Endothelial cell of umbilical vein (primary cell): Measurements from ENCODE around the gene PET100. TPM values are rescaled to one million over a fixed set of nuclear protein-coding genes. Genes with fewer than 3 reads are reported as not detected.

Source experiments
- BruUV-seq: library from RNA; stranded (reverse); fragments of 400-500 nt; replicated peaks from 2 replicates; lab custom pipeline; 2021; lab: Mats Ljungman, UMichigan
- CTCF ChIA-PET: fragments of 300-600, 350-600 bp; sonication (Branson Sonifier 250); formaldehyde crosslinking; loops from one replicate; lab custom pipeline; 2021; ENCODE audit warnings: antibody characterized with exemption, inconsistent platforms; lab: Charles Lee
- POLR2A ChIA-PET: fragments of 300-600, 350-600 bp; sonication (Branson Sonifier 250); formaldehyde crosslinking; loops from one replicate; lab custom pipeline; 2021; ENCODE audit warnings: antibody characterized with exemption, inconsistent platforms; lab: Charles Lee
- DNase-seq: peaks from one replicate; pipeline ENCODE4 v3.0.0-alpha.2; 2011; ENCODE audit warnings: low read depth, low spot score
- FAIRE-seq: peaks from 2 replicates; lab custom pipeline; 2011; peaks lifted over from hg19 to GRCh38; lab: Jason Lieb, UNC
- H2AFZ ChIP-seq: 2 replicates; pipeline ENCODE4 v1.6.0; 2012; ENCODE audit warnings: low read depth, low read length, control low read depth, inconsistent platforms
- H3K27ac ChIP-seq: 2 replicates; pipeline ENCODE4 v1.5.1; 2011; ENCODE audit warnings: low read depth, mild to moderate bottlenecking, control low read depth, low read length, moderate library complexity; ENCODE audit not compliant: insufficient read depth
- H3K27me3 ChIP-seq, 2 experiments: 2 replicates each; pipeline versions ENCODE4 v1.6.0 to v1.6.1; 2011; ENCODE audit warnings: low read length in 2 of 2, mixed read lengths in 1 of 2; ENCODE audit not compliant: control insufficient read depth in 2 of 2, insufficient read depth in 2 of 2
- H3K36me3 ChIP-seq, 2 experiments: 2 replicates in 1 of 2; 3 replicates in 1 of 2; pipeline ENCODE4 v1.5.1; 2011; ENCODE audit warnings: low read length in 2 of 2, mild to moderate bottlenecking in 1 of 2, moderate library complexity in 1 of 2; ENCODE audit not compliant: control insufficient read depth in 2 of 2, insufficient read depth in 2 of 2; ENCODE audit errors: extremely low read depth in 1 of 2
- H3K4me1 ChIP-seq: 3 replicates; pipeline ENCODE4 v1.5.1; 2011; ENCODE audit warnings: mild to moderate bottlenecking, low read length; ENCODE audit not compliant: control insufficient read depth, insufficient read depth; ENCODE audit errors: extremely low read depth
- H3K4me2 ChIP-seq: 2 replicates; pipeline ENCODE4 v1.6.1; 2011; ENCODE audit warnings: low read length, control low read depth, mixed read lengths; ENCODE audit not compliant: insufficient read depth
- H3K4me3 ChIP-seq, 3 experiments: fragments of 200-600 bp in 1 of 3; sonication (generic), shearing (Covaris generic) in 1 of 3; replicated peaks in 1 of 3; 2 replicates each; pipeline ENCODE4 v1.5.1; 2011 to 2016; ENCODE audit warnings: control low read depth in 3 of 3, low read length in 3 of 3, mild to moderate bottlenecking in 2 of 3, inconsistent platforms in 1 of 3, low read depth in 1 of 3, moderate library complexity in 1 of 3; ENCODE audit not compliant: insufficient read depth in 1 of 3
- H3K79me2 ChIP-seq: 2 replicates; pipeline ENCODE4 v1.6.0; 2012; ENCODE audit warnings: low read length, inconsistent platforms; ENCODE audit not compliant: control insufficient read depth, insufficient read depth
- H3K9ac ChIP-seq: replicated peaks from 2 replicates; pipeline ENCODE3; 2011; ENCODE audit warnings: low read length, control low read depth; ENCODE audit not compliant: insufficient read depth; ENCODE audit errors: extremely low read depth
- H3K9me1 ChIP-seq: replicated peaks from 3 replicates; pipeline ENCODE4 v1.6.0; 2011; ENCODE audit warnings: mild to moderate bottlenecking, low read length; ENCODE audit not compliant: control insufficient read depth, insufficient read depth; ENCODE audit errors: extremely low read depth
- H3K9me3 ChIP-seq: replicated peaks from 2 replicates; pipeline ENCODE4 v1.5.1; 2012; ENCODE audit warnings: low read length, inconsistent platforms; ENCODE audit not compliant: control insufficient read depth, insufficient read depth
- H4K20me1 ChIP-seq: replicated peaks from 2 replicates; pipeline ENCODE3; 2011; ENCODE audit warnings: mild to moderate bottlenecking, low read length; ENCODE audit not compliant: control insufficient read depth, insufficient read depth; ENCODE audit errors: extremely low read depth
- EZH2 ChIP-seq: IDR thresholded peaks from 2 replicates; pipeline ENCODE4 v1.6.1; 2012; ENCODE audit warnings: borderline replicate concordance, low read depth, mild to moderate bottlenecking, moderate library complexity, low read length, inconsistent platforms; ENCODE audit not compliant: severe bottlenecking
- FOS ChIP-seq: IDR thresholded peaks from 2 replicates; pipeline ENCODE4 v1.6.1; 2011; ENCODE audit warnings: mild to moderate bottlenecking, low read length, moderate library complexity, borderline replicate concordance; ENCODE audit not compliant: insufficient read depth
- GATA2 ChIP-seq: IDR thresholded peaks from 2 replicates; pipeline ENCODE4 v1.7.0; 2011; ENCODE audit warnings: low read depth, mild to moderate bottlenecking, moderate library complexity, mixed read lengths, low read length; ENCODE audit not compliant: insufficient read length, insufficient read depth
- JUN ChIP-seq: IDR thresholded peaks from 2 replicates; pipeline ENCODE4 v1.6.1; 2011; ENCODE audit warnings: borderline replicate concordance, low read depth; ENCODE audit not compliant: insufficient read length, insufficient read depth
- MAX ChIP-seq: IDR thresholded peaks from 2 replicates; pipeline ENCODE4 v1.6.1; 2011; ENCODE audit not compliant: insufficient read depth, insufficient read length
- MYC ChIP-seq: IDR thresholded peaks from one replicate; pipeline ENCODE4 v1.6.1; 2011; ENCODE audit warnings: mild to moderate bottlenecking, low read depth, low read length
- POLR2A ChIP-seq: IDR thresholded peaks from 2 replicates; pipeline ENCODE4 v1.6.1; 2012; ENCODE audit warnings: low read depth, mild to moderate bottlenecking, control low read depth, low read length
- POLR2AphosphoS5 ChIP-seq: IDR thresholded peaks from 2 replicates; pipeline ENCODE4 v1.6.1; 2012; ENCODE audit warnings: low read depth, mild to moderate bottlenecking, control low read depth, low read length, moderate library complexity; ENCODE audit not compliant: insufficient read depth
- dilution Hi-C: fragments of 300-500 bp; cut with MboI; formaldehyde crosslinking; loops from one replicate; pipeline ENCODE4 v1.15.0; 2019; ENCODE audit warnings: low sequenced_read_pairs; ENCODE audit not compliant: extremely low pct_ligation_motif_present
- intact Hi-C: fragments of 100-400 bp; cut with micrococcal nuclease; formaldehyde crosslinking; loops from one replicate; pipeline ENCODE4 v1.10.0; 2022
- polyA plus RNA-seq, 4 experiments: library from polyadenylated mRNA; depleted of rRNA in 3 of 4; stranded (reverse) in 3 of 4; unstranded in 1 of 4; fragments of >200 nt; gene quantifications; 2 replicates each; pipeline versions ENCODE4 v1.2.1 to v1.2.3, GENCODE V29; 2011 to 2012; ENCODE audit warnings: missing spikeins in 1 of 4
- total RNA-seq: library from RNA; stranded (reverse); gene quantifications from 2 replicates; pipeline ENCODE4 v1.2.3, GENCODE V29; 2021
- TF ChIP-seq, protein P1 (sequence below), 2 donors: IDR thresholded peaks; 1 replicate in 1 of 2; 2 replicates in 1 of 2; pipeline ENCODE4 v1.5.1; 2011; ENCODE audit warnings: low read length in 2 of 2, mild to moderate bottlenecking in 2 of 2, moderate library complexity in 2 of 2, control low read depth in 1 of 2, inconsistent platforms in 1 of 2, low read depth in 1 of 2; ENCODE audit not compliant: insufficient read depth in 1 of 2; ENCODE audit errors: extremely low read depth in 1 of 2

Gene PET100
- total and polyA plus RNA-seq, 2 donors (not counting 3 experiments of a cell fraction or from before 2014, with no cell fraction given), result 55.0 to 172 TPM

GRCh38 chr19:7648265-7649014 lies 18.8 kb downstream of the PET100 start:
- FAIRE-seq (no peak), DNase-seq (no peak)
- Histone ChIP-seq H3K9me3 (no peaks in the 10 kb centered on the region), H3K9ac (no peak overlapping the region), H3K27me3 (peaks cover 0 to 2% of the 10 kb centered on the region in 2 experiments), H3K4me1 (peaks cover 4% of the 10 kb centered on the region), H4K20me1 (no peaks in the 10 kb centered on the region), H3K36me3 (no peaks in the 10 kb centered on the region), H3K4me3 (no peak overlapping the region), H3K9me1 (no peaks in the 10 kb centered on the region), H3K79me2 (no peaks in the 10 kb centered on the region), H3K27ac (no peak overlapping the region), H3K4me2 (no peak overlapping the region), H2AFZ (no peak overlapping the region)
- TF ChIP-seq MAX, result no peak
- no peak for TF ChIP-seq EZH2
- no peak for TF ChIP-seq JUN
- no peak for TF ChIP-seq GATA2
- TF ChIP-seq POLR2A, result no peak
- TF ChIP-seq, protein P1, sequence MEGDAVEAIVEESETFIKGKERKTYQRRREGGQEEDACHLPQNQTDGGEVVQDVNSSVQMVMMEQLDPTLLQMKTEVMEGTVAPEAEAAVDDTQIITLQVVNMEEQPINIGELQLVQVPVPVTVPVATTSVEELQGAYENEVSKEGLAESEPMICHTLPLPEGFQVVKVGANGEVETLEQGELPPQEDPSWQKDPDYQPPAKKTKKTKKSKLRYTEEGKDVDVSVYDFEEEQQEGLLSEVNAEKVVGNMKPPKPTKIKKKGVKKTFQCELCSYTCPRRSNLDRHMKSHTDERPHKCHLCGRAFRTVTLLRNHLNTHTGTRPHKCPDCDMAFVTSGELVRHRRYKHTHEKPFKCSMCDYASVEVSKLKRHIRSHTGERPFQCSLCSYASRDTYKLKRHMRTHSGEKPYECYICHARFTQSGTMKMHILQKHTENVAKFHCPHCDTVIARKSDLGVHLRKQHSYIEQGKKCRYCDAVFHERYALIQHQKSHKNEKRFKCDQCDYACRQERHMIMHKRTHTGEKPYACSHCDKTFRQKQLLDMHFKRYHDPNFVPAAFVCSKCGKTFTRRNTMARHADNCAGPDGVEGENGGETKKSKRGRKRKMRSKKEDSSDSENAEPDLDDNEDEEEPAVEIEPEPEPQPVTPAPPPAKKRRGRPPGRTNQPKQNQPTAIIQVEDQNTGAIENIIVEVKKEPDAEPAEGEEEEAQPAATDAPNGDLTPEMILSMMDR (IDR thresholded peaks at IDR 0.05; ENCODE audit: extremely low read depth in 1 of 2, insufficient read depth in 1 of 2, low read depth in 1 of 2, low read length in 2 of 2), result no peak
- TF ChIP-seq MYC, result no peak
- TF ChIP-seq POLR2AphosphoS5, result no peak
- no peak for TF ChIP-seq FOS
- POLR2A ChIA-PET, result interaction anchor here (0.6 kb wide), 1 partner anchor 138 kb away, joined by 3 read pairs; no protein-coding TSS in a partner anchor
- intact Hi-C loops, result no loop called here
- CTCF ChIA-PET, result interaction anchor here (0.7 to 5.1 kb wide), 6 partner anchors 13 to 151 kb away, joined by 3 to 37 read pairs (median 4); partner anchors contain the start of gene TRAPPC5
- no TSS peak for BruUV-seq
- dilution Hi-C loops, result no loop called here
